ENCODE results near the gene SELENON.

SELENON gene, protein sequence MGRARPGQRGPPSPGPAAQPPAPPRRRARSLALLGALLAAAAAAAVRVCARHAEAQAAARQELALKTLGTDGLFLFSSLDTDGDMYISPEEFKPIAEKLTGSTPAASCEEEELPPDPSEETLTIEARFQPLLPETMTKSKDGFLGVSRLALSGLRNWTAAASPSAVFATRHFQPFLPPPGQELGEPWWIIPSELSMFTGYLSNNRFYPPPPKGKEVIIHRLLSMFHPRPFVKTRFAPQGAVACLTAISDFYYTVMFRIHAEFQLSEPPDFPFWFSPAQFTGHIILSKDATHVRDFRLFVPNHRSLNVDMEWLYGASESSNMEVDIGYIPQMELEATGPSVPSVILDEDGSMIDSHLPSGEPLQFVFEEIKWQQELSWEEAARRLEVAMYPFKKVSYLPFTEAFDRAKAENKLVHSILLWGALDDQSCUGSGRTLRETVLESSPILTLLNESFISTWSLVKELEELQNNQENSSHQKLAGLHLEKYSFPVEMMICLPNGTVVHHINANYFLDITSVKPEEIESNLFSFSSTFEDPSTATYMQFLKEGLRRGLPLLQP

DNA sequence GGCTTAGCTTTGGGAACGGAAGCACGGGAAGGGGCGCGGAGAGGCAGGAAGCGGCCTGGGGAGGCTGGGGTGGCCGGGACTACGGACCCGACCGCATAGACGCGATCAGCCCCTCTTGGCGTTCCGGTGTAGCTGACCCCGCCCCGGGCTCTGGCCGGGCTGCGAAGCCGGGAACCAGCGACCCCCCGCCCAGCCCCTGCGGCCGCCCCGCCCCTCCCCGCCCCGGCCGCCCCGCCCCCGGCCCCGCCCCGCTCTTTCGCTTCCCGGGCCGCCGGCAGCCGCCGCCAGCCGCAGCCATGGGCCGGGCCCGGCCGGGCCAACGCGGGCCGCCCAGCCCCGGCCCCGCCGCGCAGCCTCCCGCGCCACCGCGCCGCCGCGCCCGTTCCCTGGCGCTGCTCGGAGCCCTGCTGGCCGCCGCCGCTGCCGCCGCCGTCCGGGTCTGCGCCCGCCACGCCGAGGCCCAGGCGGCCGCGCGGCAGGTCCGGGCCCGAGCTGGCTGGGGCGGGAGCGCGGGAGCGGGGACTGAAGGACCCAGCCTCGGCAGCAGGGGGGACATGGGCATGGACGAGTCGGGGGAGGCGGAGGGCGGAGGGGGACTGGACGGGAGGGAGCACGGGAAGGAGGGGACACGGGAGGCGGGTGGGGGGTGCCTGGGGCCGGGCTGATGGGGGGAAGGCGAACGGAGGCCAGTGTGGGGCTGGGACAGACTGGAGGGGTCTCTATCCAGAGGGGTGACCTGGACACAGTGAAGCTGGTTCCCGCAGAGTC is at the start of gene SELENON:
TSS of gene SELENON (plus strand) at position 259 of the 768 bp plus-strand sequence. CDS start at position 297, 38 bp downstream.
- no peak for DNase-seq

DNA sequence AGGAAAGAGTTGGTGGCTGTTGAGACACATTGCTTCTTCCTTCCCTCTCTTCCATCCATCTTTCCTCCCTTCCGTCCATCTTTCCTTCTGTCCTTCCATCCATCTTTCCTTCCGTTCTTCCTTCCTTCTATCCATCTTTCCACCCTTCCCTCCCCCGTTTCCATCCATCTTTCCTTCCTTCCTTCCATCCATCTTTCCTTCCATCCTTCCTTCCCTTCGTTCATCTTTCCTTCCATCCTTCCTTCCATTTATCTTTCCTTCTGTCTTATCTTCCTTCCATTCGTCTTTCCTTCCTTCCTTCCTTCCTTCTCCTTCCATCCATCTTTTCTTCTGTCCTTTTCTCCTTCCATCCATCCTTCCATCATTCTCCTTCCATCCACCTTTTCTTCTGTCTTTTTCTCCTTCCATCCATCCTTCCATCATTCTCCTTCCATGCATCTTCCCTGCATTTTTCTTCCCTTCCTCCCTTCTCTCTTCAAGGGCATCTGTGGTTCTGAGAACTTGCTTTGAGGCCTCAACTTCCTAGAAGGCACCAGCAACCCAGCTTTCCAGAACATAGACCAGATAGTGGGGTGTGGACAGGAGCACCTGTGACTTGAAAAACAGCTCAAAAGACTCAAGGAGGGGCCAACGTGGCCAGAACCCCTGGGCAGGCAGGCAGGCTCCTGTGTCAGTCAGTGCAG is 48.9 kb upstream of the SELENON start:
- no peak for DNase-seq

DNA sequence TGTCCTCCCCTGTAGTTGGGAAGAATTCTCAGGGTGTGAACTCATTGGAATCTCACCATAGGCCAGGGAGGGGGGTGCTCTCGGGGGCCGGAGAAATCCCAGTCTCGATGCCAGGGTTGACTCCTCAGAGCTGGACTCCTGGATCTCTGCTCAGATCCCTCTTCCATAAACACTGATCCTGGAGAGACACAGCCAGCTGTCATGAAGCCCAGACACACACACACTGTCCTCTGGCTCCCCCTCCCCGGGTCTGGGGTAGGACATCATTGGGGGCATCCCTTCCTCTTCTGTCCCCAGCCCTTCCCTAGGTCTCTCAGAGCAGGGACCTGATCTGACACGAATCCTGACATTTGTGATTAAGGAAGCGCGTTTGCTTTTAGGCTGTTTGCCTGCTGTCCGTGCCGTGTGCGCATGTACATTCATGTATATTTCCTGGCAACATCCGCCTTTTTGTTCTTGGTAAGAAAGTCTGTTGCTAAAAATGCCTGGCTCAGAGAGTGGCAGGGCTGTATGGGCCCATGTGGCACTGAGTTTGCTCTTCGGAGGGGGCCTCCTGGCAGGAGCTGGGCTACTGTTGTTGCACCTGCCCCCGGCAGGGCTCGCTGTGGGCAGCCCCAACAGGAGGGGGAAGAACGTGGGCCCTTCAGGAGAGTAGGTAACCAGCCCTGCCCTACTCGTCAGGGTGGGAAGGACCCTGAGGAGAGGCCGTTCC is 45.4 kb upstream of the SELENON start:
- no peak for DNase-seq

DNA sequence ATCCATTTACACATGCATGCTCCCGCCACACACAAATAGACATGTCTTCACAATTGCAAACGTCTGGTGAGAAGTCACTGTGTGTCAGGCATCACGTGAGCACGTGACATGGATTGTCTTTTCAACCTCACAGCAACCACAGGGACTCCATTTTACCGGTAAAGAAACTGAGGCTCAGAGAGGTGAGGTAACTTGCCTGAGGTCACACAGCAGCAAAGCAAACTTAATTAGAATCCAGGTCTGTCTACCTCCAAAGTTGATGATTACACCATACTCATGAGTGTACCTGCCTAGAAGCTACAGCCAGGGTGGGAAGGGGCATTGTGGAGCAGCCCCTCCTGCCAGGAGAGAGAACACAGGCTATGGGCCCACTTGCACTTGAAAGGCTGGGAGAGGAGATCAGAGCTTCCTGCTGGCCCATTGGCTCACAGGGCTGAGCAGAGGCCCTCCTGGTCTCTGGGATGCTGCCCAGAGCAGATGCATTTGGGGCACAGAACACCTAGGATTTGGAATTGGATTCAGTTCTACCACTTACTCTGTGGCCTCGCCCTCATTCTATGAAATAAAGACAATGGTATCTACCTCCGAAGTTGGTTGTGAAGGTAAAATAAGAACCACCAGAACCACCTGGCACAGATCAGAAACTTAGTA is 44.4 kb upstream of the SELENON start:
- DNase-seq, result no peak

DNA sequence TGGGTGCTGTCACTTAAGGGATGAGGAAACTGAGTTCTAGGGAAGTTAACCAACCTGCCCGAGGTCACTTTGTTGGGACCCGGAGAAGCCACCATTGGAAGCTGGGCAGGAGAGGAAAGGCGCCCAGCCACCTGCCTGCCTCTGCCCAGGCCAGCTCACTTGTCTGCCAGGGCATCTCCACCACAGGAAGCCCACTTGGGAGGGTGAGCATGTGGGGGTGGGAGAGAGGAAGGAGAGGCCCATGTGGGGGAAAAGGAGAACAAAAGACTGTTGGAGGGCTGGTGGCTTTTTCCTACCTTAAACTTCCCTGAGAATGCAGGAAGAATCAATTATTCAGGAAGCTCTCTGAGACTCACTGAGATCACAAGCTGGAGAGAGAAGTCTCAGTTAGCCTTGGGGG is 43.8 kb upstream of the SELENON start:
- no peak for DNase-seq

DNA sequence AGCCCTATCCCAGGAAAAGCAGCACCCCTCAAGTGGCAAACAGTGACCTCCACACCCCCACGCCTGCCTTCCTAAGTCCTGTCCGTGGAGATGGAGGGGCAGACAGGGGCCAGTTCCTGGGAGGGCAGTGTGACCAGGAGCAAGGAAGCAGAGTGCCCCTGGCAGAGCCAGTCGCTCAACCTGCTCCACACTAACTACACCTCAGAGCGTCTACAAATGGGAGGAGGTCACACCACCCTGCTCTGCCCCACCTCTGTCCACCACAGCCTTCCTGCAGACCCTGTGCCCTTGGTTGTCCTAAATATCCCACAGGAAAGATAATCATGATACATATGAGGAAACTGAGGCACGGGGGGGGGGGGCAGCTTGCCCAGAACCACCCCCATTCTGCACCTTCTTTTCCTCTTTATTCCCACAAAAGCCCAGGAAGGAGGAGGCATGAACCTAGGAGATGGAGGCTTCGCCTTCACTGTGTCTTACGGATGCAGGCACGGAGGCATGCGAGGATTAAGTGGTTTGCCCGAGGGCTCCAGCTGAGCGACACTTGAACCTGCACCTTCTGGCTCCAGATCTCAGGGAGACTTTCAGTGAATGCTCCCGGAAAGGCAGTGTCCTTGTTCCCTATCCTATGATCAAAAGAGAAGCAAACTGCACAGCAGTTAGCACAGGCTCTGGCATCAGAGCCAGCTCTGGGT is 42.7 kb upstream of the SELENON start:
- no peak for DNase-seq

DNA sequence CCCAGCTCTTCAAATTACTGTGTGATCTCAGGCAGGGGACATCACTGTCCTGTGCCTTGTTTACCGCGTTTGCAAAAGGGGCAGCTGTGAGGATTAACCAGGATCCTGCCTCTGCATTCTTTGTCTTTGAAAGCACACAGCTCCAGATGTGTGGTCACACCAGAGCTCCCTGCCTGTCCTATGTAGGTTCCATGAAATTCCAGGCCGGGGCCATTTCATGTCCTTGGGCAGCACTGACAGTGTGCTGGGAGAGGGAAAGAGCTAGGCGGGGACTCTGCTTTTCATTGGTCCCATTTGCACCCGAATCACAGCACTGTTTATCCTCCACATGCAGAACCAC is 42.2 kb upstream of the SELENON start:
- no peak for DNase-seq

DNA sequence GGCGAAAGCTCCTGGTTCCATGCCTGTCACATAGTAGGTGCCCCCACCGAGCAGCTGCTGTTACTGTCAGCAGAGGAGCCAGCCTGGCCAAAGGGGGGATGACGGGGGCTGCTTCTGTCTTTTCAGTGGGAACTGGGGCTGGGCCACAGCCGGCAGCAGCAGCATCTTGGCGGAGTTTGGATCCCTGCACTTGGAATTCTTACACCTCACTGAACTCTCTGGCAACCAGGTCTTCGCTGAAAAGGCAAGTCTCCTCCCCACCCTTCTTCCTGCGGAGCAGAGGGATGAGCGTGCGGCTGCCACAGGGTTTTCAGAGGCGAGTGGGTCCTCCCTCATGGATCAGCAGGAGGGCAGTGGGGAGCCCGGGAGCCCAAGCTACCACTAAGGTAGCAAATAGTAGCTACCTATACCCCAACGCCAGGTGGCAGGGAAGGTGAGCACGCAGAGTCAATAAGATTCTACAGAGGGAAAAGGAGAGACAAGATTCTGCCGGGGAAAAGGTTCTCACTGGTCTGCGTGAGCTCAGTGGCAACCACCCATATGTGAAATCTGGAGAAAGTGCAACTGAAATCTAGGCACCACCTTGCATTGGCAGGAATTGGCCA is 41.4 kb upstream of the SELENON start:
- DNase-seq, result no peak

DNA sequence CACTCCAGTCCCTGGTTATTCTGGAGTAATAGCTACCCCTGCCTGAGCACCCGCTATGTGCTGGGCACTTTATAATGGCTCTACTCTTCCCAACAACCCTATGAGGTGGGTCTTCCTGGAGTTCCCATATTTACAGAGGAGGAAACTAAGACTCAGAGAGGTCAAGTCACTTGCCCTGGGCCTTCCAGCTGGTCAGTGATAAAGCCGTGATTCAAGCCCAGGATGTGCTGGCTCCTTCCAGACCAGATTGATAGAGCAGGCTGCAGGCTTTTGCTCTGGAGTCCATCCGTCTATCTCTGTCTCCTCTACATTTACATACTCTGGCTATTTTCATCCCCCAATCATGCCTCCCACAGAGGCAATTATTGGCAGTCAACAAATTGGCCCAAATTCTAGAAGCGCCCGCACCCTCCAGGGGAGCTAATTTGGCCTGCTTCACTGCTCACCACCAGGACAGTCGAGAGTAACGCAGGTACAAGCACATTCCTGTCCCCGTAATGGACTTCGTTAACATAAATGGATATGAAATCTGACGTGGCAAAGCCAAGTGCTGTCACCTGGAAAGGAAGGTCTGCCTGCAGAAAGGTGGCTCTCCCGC is 39.8 kb upstream of the SELENON start:
- no peak for DNase-seq

DNA sequence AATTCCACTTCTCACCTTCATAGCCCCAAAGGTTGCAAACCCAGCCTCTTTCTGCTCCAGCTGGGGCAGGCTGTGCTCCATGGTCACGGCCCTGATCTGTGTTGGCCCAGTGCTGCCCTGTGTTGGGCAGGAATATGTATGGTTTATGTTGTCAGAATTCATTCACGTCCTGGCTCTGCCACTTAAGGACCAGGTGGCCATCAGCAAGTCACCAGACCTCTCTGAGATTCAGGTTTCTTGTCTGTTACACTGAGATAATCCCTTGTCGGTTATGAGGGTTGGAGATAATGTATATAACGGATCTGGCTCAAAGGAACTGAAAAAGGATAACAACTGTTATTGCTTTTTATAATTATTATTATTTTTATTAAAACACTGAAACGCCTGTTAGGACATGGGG is 39.1 kb upstream of the SELENON start:
- no peak for DNase-seq

DNA sequence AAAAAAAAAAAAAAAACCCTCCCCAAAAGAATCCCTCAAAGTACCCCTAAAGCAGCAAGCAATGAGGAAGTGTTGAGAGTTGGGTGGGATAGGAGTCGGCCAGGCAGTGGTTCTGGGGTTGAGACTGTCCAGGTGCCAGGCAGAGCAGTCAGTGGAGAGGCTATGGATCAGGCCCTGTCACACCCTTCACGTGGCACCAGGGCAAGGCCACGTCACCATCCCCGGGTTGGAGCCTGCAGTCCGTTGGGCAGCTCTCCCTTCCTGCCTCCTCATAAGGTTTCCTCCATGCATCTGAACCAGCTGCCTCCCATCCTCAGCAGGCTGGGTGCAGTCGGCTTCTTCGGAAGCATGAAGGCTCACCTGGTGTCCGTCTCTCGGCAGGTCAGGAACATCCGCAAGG is 36.5 kb upstream of the SELENON start:
- DNase-seq, result no peak

DNA sequence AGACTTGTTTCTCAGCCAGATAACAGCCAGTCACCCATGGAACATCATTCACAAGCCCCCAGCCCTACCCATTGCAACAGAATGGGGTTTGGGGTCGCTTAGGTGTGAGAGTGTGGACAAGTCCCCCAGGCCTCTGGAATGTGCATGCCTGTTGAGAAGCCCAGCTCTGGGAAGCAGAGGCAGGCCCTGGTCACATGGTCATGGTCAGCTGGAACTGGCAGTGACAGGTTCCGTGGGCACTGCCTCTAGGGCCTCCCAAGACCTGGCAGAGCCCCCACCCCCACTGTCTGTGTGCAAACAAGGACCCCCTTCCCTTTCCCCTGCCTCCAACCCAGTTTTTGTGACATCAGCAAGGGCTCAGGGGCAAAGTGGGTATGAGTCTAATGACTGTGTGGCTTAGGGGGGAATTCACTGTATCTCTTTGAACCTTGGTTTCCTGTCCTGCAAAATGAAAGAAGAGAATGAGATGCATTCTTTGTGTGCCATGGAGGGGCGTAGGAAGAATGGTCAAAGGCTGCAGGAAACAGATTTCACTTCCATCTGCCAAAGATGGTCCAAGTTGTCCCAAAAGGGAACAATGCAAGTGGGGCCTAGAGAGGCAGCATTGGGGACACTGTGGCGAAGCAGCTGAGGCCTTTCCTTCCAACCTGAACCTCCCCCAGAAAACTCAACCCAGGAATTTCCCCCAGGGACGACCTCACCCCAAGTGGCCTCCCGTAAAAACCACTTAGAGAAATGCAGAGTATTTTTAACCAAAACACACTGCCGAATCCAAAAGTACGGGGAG is 34.7 kb upstream of the SELENON start:
- no peak for DNase-seq

DNA sequence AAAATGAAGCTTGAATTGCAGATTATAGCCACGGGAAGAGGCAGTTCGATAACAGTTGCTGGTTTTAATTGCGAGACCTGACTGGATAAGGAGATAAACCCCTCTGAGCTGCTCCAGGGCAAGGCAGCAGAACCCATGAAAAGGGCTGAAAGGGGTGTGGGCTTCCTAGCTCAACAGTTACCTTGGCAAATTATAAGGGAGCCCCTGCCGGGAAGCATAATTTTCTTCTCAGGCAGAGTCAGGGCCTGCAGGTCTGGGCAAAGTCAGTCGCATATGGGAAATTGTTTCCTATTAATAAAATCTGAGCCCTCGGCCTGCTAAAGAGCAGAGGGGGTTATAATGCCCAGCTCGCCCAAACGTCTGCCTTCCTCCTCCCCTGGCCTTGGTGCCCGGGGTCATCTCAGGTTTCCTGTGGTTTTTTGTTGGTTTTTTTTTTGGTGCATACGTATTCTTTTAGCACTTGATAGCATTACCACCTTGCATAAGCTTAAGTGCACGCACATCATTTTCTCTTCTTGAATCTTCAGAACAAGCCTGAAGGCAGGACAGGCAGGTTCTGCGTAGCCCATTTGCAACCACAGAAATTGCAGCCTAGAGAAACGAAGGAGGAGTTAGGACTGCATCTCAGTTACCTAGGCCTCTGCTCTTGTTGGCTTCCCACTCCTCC is 33.9 kb upstream of the SELENON start:
- no peak for DNase-seq

DNA sequence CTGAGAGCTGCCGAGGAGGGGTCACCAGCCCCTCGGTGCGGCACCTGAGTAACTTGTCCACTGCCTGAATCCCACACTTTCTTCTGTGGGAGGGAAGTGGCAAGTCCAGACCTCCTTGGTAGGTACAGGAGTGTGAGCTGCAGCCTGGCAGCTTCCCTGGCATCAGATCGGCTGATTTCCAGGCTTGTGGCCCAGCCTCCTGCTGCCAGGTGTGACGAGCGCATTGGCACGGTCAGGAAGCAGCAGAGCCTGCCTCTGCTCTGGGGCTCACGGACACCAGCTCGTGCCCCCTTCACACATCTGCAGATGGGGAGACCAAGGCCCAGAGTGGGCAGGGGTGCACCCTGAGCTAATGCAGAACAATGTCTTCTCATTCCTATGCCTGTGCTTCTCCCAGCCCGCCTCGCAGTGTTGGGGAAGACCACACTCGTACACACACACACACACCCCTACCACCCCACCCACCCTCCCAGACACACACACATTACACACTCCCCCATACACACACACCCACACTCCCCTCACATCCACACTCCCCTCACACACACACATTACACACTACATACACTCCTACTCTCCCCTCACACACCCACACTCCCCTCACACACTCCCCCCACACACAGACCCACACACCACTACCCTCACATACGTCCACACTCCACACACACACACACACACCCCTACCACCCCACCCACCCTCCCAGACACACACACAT is 33.1 kb upstream of the SELENON start:
- no peak for DNase-seq

DNA sequence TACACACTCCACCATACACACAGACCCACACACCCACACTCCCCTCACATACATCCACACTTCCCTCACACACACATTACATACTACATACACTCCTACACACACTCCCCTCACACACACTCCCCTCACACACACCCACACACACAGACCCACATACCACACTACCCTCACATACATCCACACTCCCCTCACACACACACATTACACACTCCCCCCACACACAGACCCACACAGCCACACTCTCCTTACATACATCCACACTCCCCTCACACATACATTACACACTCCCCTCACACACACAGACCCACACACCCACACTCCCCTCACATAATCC is 32.6 kb upstream of the SELENON start:
- no peak for DNase-seq

DNA sequence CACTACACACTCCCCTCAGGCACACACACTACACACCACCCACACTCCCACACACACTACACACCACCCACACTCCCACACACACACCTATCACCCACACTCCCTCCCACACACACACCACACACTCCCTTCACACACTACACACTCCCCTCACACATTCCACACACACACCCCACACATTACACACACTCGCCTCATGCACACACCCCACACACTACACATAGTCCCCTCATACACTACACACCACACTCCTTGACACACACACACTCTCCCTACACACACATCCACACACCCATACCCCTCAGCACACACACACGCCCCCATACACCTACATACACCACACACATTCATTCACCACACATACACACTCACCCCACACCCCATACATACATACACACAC is 31.0 kb upstream of the SELENON start:
- no peak for DNase-seq

DNA sequence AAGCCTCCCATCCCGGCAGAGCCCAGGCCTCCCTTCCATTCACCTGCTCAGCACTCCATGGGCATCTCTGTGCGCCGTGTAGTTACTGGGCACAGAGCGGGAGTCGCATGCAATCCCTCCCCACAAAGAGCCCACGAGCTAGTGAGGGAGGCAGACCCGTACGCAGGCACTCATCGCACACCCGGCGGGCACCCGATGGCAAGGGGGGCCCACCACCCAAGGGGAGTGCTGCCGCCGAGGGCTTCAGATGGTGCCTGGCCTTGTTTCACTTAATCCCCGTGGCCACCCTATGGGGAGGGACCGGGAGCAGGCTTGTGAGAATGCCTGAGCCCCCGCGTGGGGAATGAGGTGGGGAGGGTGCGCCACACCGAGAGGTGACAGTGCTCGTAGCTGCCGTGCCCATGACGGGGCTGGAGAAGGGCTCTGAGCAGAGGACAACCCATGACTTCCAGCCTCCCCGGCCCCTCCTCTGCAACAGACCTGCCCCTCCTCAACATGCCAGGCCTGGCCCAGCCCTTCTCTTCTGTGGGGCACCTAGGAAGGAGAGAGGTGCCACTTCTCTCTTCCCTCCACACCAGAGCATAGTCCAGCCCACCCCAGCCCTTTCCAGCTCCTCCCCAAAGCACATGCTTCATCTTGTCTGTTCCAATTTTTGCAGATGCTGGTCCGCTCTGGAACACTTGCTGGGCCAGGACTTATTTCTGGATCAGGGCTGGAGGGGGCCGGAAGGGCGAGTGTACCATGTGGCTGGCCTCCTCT is 30.2 kb upstream of the SELENON start:
- DNase-seq, result no peak

Data from HCEC 1CT (cell line).